ENCODE data around the gene ZGLP1.
A peak's percentile ranks its signal among the peaks of the same experiment; 100 is the strongest.

The ZGLP1 gene

DNA sequence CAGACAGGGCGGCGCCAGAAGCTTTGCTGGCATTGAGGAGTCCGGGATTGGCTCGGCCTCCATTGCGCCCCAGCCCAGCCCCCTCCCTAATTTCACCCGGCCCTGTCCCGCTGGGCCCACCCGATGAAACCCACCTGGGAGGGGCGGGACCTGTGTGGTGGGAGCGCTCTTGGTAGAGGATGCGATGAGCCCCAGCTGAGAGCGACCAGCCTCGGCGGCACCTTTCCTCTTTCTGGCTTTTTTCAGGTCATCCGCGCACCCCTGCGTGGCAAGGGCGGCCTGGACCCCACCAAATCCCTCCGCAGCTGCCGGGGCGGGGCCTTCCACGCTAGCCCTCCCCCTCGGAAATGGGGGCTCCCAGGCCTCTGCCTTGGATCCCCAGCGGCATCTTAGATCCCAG lies at the start of gene ZGLP1:
Gene ZGLP1 (minus strand): TSS at position 393 of the 400 bp plus-strand sequence.
- TF ChIP-seq, protein P1, sequence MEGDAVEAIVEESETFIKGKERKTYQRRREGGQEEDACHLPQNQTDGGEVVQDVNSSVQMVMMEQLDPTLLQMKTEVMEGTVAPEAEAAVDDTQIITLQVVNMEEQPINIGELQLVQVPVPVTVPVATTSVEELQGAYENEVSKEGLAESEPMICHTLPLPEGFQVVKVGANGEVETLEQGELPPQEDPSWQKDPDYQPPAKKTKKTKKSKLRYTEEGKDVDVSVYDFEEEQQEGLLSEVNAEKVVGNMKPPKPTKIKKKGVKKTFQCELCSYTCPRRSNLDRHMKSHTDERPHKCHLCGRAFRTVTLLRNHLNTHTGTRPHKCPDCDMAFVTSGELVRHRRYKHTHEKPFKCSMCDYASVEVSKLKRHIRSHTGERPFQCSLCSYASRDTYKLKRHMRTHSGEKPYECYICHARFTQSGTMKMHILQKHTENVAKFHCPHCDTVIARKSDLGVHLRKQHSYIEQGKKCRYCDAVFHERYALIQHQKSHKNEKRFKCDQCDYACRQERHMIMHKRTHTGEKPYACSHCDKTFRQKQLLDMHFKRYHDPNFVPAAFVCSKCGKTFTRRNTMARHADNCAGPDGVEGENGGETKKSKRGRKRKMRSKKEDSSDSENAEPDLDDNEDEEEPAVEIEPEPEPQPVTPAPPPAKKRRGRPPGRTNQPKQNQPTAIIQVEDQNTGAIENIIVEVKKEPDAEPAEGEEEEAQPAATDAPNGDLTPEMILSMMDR (IDR thresholded peaks at IDR 0.05; ENCODE audit: low read depth, low read length, missing control alignments): no peak
- peaks cover 5% of the 10 kb centered on the region for H3K36me3 ChIP-seq (replicated peaks)
- H3K27ac ChIP-seq: no peak within 1 kb of the TSS
- H3K27me3 ChIP-seq (replicated peaks): no peaks in the 10 kb centered on the region
- in situ Hi-C loops (cut with HindIII; ENCODE audit: low pct_ligation_motif_present, low sequenced_read_pairs): no loop called here
- DNase-seq: no peak
- no peak within 1 kb of the TSS for H3K4me3 ChIP-seq (ENCODE audit: low read depth, low read length)

DNA sequence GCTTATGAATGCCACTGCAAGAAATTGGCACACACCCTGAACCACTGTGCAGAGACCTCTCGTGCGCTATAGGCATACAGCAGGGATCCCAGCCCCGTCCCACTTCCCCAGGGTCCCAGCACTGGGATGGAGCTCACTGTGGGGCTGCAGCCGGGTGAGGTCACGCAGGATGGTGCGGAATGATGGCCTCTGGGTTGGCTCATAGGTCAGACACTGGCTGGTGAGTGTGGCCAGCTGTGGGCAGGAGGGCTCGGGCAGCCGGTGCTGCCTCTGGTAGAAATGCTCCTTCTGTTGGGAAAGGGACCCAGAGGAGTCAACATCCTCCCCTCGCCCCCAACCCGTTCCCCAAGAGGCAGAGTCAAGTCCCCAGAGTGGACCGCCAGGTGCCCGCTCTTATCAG lies 46.8 kb upstream of the ZGLP1 start:
- no peak overlapping the region for H3K4me3 ChIP-seq (ENCODE audit: low read depth, low read length)

DNA sequence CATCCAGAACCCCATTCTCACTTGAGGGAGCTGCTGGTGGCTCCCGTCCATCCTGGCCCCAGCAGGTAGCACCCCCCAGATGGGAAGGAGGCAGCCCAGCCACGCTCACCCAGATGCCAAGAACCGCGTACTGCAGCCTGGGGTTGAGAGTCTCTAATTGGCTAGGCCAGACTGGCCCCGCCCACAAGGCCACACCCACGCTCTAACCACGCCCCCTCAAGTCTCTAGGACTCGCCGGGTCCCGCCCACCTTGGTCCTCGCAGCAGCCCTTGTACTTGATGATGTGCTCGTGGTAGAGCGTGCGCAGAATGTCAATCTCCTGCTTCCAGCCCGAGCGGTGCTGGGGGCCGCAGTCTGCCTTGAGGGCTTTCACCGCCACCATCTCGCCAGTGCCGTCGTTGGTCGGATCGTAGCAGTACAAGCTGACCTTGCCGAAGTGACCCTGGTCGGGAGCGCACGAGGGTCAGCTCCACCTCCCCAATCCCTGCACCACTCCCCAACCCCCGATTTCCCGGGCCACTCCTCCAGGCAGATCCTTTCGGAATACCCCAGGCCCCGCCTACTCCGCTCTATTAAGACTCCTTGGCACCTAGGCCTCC lies 44.3 kb upstream of the ZGLP1 start:
- peak; percentile 30 for DNase-seq
- Histone ChIP-seq H3K27me3 (replicated peaks) (no peaks in the 10 kb centered on the region), H3K27ac (no peak overlapping the region), H3K4me3 (ENCODE audit: low read depth, low read length) (no peak overlapping the region), H3K36me3 (replicated peaks) (peaks cover 61% of the 10 kb centered on the region)
- TF ChIP-seq, protein P1 (IDR thresholded peaks at IDR 0.05; ENCODE audit: low read depth, low read length, missing control alignments): no peak
- in situ Hi-C loops (cut with HindIII; ENCODE audit: low pct_ligation_motif_present, low sequenced_read_pairs): no loop called here

More for the DNA sequence above, 46.8 kb upstream of the ZGLP1 start:
- peaks cover 62% of the 10 kb centered on the region for H3K36me3 ChIP-seq (replicated peaks)
- DNase-seq: no peak
- H3K27me3 ChIP-seq (replicated peaks): no peaks in the 10 kb centered on the region
- H3K27ac ChIP-seq: no peak overlapping the region
- TF ChIP-seq, protein P1 (IDR thresholded peaks at IDR 0.05; ENCODE audit: low read depth, low read length, missing control alignments): no peak
- in situ Hi-C loops (cut with HindIII; ENCODE audit: low pct_ligation_motif_present, low sequenced_read_pairs): no loop called here

DNA sequence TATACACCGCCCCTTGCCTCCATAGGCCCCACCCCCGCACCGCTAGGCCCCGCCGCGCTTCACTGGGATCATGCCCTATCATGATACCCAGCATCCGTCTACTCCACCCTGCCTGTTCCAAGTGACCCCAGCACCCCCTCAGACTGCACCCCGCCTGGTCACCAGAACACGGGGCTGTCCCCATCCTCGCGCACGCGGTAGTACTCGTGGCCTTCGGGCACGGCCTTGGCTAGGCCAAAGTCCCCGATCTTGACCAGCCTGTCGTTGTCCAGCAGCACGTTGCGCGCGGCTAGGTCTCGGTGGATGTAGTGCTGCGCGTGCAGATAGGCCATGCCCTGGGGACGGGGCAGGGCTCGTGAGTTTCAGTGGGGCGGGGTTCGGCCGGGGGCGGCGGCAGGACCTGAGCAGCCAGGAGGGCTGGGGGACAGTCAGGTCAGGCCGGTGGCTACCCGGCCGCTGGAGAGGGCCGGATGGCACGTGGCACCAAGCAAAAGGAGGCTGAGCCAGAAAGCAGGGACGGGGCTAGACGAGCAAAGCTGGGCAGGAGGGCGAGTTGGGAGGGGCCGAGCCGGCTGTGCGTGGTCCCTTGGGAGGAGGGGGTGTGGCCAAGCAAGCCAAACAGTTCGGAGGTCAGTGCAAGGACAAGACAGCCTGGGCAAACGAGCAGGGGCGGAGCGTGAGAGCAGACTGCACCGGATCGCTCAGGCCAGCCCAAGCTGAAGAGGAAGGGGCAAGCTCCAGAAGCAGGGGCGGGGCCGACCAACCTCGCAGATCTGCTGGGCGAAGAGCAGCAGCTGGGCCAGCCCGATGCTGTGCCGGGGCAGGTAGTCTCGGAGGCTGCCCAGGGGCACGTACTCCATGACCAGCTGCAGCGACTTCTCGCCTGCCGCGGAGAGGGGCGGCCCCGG lies 43.4 kb upstream of the ZGLP1 start:
- H3K36me3 ChIP-seq (replicated peaks): peaks cover 54% of the 10 kb centered on the region
- in situ Hi-C loops (cut with HindIII; ENCODE audit: low pct_ligation_motif_present, low sequenced_read_pairs): no loop called here

DNA sequence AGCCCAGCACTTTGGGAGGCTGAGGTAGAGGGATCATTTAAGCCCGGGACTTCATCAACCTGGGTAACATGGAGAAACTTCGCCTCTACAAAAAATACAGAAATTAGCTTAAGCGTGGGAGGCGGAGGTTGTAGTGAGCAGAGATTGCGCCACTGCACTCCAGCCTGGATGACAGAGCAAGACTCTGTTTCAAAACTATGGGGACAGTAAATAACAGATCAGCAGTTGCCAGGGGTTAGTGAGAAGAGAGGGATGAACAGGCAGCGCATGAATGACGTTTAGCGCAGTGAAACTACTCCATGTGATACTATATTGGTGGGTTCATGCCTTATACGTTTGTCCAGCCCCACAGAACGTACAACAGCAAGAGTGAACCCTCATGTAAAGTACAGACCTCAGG lies 36.9 kb upstream of the ZGLP1 start:
- TF ChIP-seq, protein P1 (IDR thresholded peaks at IDR 0.05; ENCODE audit: low read depth, low read length, missing control alignments): no peak
- Histone ChIP-seq H3K36me3 (replicated peaks) (peaks cover 10% of the 10 kb centered on the region), H3K27ac (no peak overlapping the region), H3K27me3 (replicated peaks) (no peaks in the 10 kb centered on the region), H3K4me3 (ENCODE audit: low read depth, low read length) (no peak overlapping the region)
- in situ Hi-C loops (cut with HindIII; ENCODE audit: low pct_ligation_motif_present, low sequenced_read_pairs): no loop called here
- DNase-seq: peak; percentile 13

More for the DNA sequence above, 43.4 kb upstream of the ZGLP1 start:
- H3K27me3 ChIP-seq (replicated peaks): no peaks in the 10 kb centered on the region
- TF ChIP-seq, protein P1 (IDR thresholded peaks at IDR 0.05; ENCODE audit: low read depth, low read length, missing control alignments): no peak
- DNase-seq: no peak
- H3K4me3 ChIP-seq (ENCODE audit: low read depth, low read length): no peak overlapping the region
- H3K27ac ChIP-seq: no peak overlapping the region

Data from brain microvascular endothelial cell (primary cell).